ENCODE measurements around the gene PTPRK. TPM values are rescaled to one million over a fixed set of nuclear protein-coding genes. Genes with fewer than 3 reads are reported as not detected.

PTPRK gene
- polyA plus RNA-seq, 1 donor (not counting 4 experiments of a cell fraction or from before 2014, with no cell fraction given), result 52.7 TPM

DNA sequence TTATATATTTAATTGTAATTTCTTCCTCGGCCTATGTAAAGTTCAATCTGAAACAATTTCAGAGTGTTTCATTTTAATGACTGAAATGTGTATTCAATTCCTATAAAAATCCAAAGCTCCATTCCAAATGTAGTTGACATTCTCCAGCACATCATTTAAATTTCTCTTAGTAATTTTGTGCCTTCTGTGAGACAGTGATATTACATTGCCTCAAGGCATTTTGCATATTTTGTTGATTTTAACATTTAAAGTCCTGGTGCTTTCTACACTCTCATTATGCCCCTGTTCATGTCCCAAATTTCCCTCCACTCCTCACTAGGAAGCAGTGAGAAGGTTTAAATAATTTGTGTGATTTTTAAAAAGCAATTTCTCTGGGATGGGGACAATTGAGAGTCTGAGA, 585.4 kb downstream of the PTPRK start:
- dilution Hi-C loops (cut with MboI; ENCODE audit: extremely low pct_ligation_motif_present, low sequenced_read_pairs), result loop anchor here (5.0 kb wide), 1 partner anchor 33 kb away; the partner anchor contains the start of gene THEMIS
- H3K79me2 ChIP-seq (ENCODE audit: control insufficient read depth, insufficient read depth, low read length), result no peaks in the 10 kb centered on the region
- TF ChIP-seq, protein P1, sequence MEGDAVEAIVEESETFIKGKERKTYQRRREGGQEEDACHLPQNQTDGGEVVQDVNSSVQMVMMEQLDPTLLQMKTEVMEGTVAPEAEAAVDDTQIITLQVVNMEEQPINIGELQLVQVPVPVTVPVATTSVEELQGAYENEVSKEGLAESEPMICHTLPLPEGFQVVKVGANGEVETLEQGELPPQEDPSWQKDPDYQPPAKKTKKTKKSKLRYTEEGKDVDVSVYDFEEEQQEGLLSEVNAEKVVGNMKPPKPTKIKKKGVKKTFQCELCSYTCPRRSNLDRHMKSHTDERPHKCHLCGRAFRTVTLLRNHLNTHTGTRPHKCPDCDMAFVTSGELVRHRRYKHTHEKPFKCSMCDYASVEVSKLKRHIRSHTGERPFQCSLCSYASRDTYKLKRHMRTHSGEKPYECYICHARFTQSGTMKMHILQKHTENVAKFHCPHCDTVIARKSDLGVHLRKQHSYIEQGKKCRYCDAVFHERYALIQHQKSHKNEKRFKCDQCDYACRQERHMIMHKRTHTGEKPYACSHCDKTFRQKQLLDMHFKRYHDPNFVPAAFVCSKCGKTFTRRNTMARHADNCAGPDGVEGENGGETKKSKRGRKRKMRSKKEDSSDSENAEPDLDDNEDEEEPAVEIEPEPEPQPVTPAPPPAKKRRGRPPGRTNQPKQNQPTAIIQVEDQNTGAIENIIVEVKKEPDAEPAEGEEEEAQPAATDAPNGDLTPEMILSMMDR (optimal IDR thresholded peaks at IDR 0.05 in 1 of 3, IDR thresholded peaks at IDR 0.05 in 1 of 3, conservative IDR thresholded peaks at IDR 0.05 in 1 of 3; ENCODE audit: extremely low read depth in 1 of 3, insufficient read depth in 2 of 3, low read length in 3 of 3), result no peak
- no peak for TF ChIP-seq EZH2 (IDR thresholded peaks at IDR 0.05; ENCODE audit: low read length)
- H3K27me3 ChIP-seq (ENCODE audit: control insufficient read depth, extremely low read depth, insufficient read depth, low read length), result no peaks in the 10 kb centered on the region
- H3K9me3 ChIP-seq (ENCODE audit: control insufficient read depth, low read depth, low read length), result no peaks in the 10 kb centered on the region
- DNase-seq (ENCODE audit: low read depth, low spot score) (no peak), FAIRE-seq (no peak)
- H3K4me2 ChIP-seq (ENCODE audit: control insufficient read depth, extremely low read depth, insufficient read depth, low read depth, low read length), result no peak overlapping the region
- H3K4me3 ChIP-seq (ENCODE audit: control insufficient read depth in 2 of 3, extremely low read depth in 1 of 3, insufficient read depth in 2 of 3, low read depth in 1 of 3, low read length in 3 of 3), result no peak overlapping the region
- H3K9ac ChIP-seq (ENCODE audit: control insufficient read depth, extremely low read depth, insufficient read depth, low read length), result no peak overlapping the region
- H3K4me1 ChIP-seq (ENCODE audit: control insufficient read depth, extremely low read depth, insufficient read depth, low read length), result peaks cover 12% of the 10 kb centered on the region
- no peaks in the 10 kb centered on the region for H4K20me1 ChIP-seq (ENCODE audit: control insufficient read depth, extremely low read depth, insufficient read depth, low read length)
- H2AFZ ChIP-seq (ENCODE audit: control insufficient read depth, low read length), result no peak overlapping the region
- H3K27ac ChIP-seq (ENCODE audit: control insufficient read depth, insufficient read depth, low read length), result no peak overlapping the region
- no peaks in the 10 kb centered on the region for H3K9me1 ChIP-seq (ENCODE audit: control insufficient read depth, extremely low read depth, insufficient read depth, low read length)
- no peaks in the 10 kb centered on the region for H3K36me3 ChIP-seq (ENCODE audit: control insufficient read depth in 2 of 2, extremely low read depth in 1 of 2, insufficient read depth in 2 of 2, low read length in 2 of 2)

DNA sequence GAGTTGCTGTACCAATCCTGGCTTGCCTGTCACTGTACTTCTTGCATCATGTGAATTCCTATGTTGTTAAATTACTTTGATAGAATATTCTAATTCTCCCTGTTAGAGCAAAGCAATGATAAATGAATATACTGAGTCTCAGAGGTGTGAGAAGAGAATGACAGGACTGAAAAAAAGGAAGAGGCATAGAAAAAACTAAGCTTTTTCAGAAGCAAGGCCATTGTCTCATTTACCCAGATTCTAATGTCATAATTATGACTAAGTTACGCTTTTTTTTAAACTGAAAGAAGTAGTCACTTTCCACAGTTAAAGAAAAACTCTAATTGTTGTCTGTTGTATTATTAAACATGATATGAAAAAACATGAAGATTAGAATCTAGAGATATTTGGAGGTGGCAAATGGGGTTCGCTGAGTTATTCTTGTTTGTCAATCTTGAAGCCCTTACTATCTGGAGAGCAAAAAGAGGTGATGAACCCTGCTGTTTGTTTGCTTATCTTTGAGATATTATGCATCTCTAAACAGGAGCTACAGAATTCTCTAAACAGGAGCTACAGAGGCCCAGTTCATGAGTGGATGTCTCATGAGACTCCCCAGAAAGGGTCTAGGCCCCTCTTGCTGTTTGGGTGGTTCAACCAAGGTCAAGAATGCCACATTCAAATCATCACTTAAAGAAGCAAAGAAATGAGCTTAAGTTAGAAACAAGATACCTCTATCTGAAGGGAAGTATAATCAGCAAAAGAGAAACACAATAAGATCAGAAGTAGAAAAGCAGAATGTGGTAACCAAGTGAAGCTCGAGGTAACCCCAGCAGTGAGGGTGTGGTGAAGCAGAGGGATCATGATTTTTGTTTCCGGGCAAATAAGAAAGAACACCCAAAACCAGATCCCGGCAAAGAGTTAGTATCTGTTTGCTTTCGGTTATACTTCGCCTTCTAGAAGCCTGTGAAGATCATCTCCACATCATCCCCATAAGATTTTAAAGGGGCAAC, 586.3 kb downstream of the PTPRK start:
- dilution Hi-C loops (cut with MboI; ENCODE audit: extremely low pct_ligation_motif_present, low sequenced_read_pairs), result no loop called here
- Histone ChIP-seq H3K9ac (ENCODE audit: control insufficient read depth, extremely low read depth, insufficient read depth, low read length) (no peak overlapping the region), H3K4me2 (ENCODE audit: control insufficient read depth, extremely low read depth, insufficient read depth, low read depth, low read length) (no peak overlapping the region), H3K9me3 (ENCODE audit: control insufficient read depth, low read depth, low read length) (no peaks in the 10 kb centered on the region), H3K36me3 (ENCODE audit: control insufficient read depth in 2 of 2, extremely low read depth in 1 of 2, insufficient read depth in 2 of 2, low read length in 2 of 2) (no peaks in the 10 kb centered on the region), H3K79me2 (ENCODE audit: control insufficient read depth, insufficient read depth, low read length) (no peaks in the 10 kb centered on the region), H3K9me1 (ENCODE audit: control insufficient read depth, extremely low read depth, insufficient read depth, low read length) (no peaks in the 10 kb centered on the region), H3K27me3 (ENCODE audit: control insufficient read depth, extremely low read depth, insufficient read depth, low read length) (no peaks in the 10 kb centered on the region), H3K27ac (ENCODE audit: control insufficient read depth, insufficient read depth, low read length) (no peak overlapping the region), H4K20me1 (ENCODE audit: control insufficient read depth, extremely low read depth, insufficient read depth, low read length) (no peaks in the 10 kb centered on the region), H3K4me1 (ENCODE audit: control insufficient read depth, extremely low read depth, insufficient read depth, low read length) (peaks cover 4% of the 10 kb centered on the region), H3K4me3 (ENCODE audit: control insufficient read depth in 2 of 3, extremely low read depth in 1 of 3, insufficient read depth in 2 of 3, low read depth in 1 of 3, low read length in 3 of 3) (no peak overlapping the region), H2AFZ (ENCODE audit: control insufficient read depth, low read length) (no peak overlapping the region)
- DNase-seq (ENCODE audit: low read depth, low spot score) (no peak), FAIRE-seq (no peak)
- TF ChIP-seq EZH2 (IDR thresholded peaks at IDR 0.05; ENCODE audit: low read length), result no peak
- TF ChIP-seq, protein P1 (optimal IDR thresholded peaks at IDR 0.05 in 1 of 3, IDR thresholded peaks at IDR 0.05 in 1 of 3, conservative IDR thresholded peaks at IDR 0.05 in 1 of 3; ENCODE audit: extremely low read depth in 1 of 3, insufficient read depth in 2 of 3, low read length in 3 of 3), result no peak

All from keratinocyte (primary cell).